Kidney epithelial cell (primary cell): ENCODE data around the gene DDX19B. TPM values are rescaled to one million over a fixed set of nuclear protein-coding genes. Genes with fewer than 3 reads are reported as not detected.
"Not testable (repeated sequence)": the region's sequence is repeated elsewhere in the genome, so short reads cannot be mapped to it uniquely, and the experiment has no call there.

ENCODE experiments used
- DNase-seq: peaks from one replicate; pipeline ENCODE4 v3.0.0-alpha.2; 2010; ENCODE audit warnings: low read depth
- H3K27me3 ChIP-seq: 2 replicates; pipeline ENCODE4 v1.6.0; 2011; ENCODE audit warnings: low read length; ENCODE audit not compliant: control insufficient read depth, insufficient read depth
- H3K36me3 ChIP-seq: 2 replicates; pipeline ENCODE4 v1.5.1; 2011; ENCODE audit warnings: low read length; ENCODE audit not compliant: control insufficient read depth, insufficient read depth
- H3K4me3 ChIP-seq: 2 replicates; pipeline ENCODE4 v1.5.1; 2011; ENCODE audit warnings: low read depth, mild to moderate bottlenecking, control low read depth, low read length
- total RNA-seq: library from RNA; depleted of rRNA; stranded (reverse); fragments of >200 nt; gene quantifications from 2 replicates; pipeline ENCODE4 v1.2.3, GENCODE V29; 2015
- TF ChIP-seq, protein P1 (sequence below): IDR thresholded peaks from 2 replicates; pipeline ENCODE4 v1.5.1; 2011; ENCODE audit warnings: mild to moderate bottlenecking, moderate library complexity, low read length, control low read depth, inconsistent platforms; ENCODE audit not compliant: insufficient read depth, poor library complexity, severe bottlenecking

Gene DDX19B
- total RNA-seq, 1 donor from 2014 or later, result 49.0 TPM

DNA sequence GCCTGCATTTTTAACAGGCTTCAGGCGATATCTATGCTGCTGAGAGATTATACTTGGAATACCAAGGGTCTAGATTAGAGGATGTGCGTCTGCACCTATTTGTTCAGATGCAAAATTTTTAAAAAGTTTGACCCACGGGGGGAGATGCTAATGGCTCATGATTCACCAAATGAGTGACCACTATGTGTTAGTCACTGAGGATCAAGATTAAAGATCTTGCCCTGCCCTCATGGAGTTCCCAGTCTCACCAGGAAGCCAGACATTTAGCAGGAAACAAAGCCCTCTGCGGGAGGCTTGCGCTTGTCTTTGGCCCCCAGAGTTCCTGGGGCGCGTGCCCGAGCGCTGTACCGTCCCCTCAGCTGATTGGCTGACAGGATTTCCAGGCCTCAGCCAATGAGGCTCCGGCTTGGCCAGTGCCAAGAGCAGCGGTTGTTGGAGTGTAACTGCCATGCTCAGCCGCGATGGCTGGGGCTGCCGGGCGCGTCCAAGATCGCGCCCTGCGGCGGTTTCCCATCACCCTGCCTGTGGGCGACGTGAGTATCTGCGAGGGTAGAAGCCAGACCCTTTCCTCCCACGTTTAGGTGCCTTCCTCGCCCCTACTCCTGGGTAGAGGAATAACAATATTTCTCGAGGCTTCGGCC, 4.5 kb upstream of the DDX19B start:
- DNase-seq, result no peak
- TF ChIP-seq, protein P1, sequence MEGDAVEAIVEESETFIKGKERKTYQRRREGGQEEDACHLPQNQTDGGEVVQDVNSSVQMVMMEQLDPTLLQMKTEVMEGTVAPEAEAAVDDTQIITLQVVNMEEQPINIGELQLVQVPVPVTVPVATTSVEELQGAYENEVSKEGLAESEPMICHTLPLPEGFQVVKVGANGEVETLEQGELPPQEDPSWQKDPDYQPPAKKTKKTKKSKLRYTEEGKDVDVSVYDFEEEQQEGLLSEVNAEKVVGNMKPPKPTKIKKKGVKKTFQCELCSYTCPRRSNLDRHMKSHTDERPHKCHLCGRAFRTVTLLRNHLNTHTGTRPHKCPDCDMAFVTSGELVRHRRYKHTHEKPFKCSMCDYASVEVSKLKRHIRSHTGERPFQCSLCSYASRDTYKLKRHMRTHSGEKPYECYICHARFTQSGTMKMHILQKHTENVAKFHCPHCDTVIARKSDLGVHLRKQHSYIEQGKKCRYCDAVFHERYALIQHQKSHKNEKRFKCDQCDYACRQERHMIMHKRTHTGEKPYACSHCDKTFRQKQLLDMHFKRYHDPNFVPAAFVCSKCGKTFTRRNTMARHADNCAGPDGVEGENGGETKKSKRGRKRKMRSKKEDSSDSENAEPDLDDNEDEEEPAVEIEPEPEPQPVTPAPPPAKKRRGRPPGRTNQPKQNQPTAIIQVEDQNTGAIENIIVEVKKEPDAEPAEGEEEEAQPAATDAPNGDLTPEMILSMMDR, result no peak
- Histone ChIP-seq H3K36me3 (no peaks in the 10 kb centered on the region), H3K4me3 (no peak overlapping the region), H3K27me3 (no peaks in the 10 kb centered on the region)

- H3K4me3 ChIP-seq, result no peak overlapping the region
Observed at GRCh38 chr16:70295634-70296033, 3.4 kb upstream of the DDX19B start.

DNA sequence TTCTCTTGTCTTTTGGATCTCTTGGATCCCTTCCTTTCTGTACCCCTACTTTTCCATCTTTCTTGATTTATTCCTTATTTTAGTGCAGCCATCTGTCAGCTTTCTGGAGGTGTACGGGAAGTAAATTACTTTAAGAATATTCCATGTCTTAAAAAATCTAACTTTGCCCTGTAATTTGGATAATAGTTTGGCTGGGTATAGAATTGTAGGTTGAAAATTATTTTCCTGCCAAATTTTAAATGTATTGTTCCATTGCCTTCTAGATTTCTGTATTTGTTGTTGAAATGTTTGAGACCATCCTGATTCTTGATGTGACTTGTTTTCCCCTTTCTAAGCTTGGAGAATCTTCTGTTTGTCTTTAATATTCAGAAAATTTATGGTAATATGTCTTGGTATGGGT, 2.1 kb downstream of the DDX19B start:
- TF ChIP-seq, protein P1, result no peak
- H3K4me3 ChIP-seq, result no peak overlapping the region
- no peak for DNase-seq
- H3K36me3 ChIP-seq, result no peaks in the 10 kb centered on the region
- no peaks in the 10 kb centered on the region for H3K27me3 ChIP-seq

More at GRCh38 chr16:70295634-70296033, 3.4 kb upstream of the DDX19B start:
- TF ChIP-seq, protein P1, result no peak
- H3K27me3 ChIP-seq, result no peaks in the 10 kb centered on the region
- DNase-seq, result no peak
- no peaks in the 10 kb centered on the region for H3K36me3 ChIP-seq

- H3K36me3 ChIP-seq, result no peaks in the 10 kb centered on the region
- H3K27me3 ChIP-seq, result no peaks in the 10 kb centered on the region
- DNase-seq, result no peak
- H3K4me3 ChIP-seq, result no peak overlapping the region
- TF ChIP-seq, protein P1, result no peak
Observed at GRCh38 chr16:70302745-70303144, 3.8 kb downstream of the DDX19B start.

- H3K4me3 ChIP-seq, result no peak overlapping the region
- TF ChIP-seq, protein P1, result no peak
- DNase-seq, result no peak
- no peaks in the 10 kb centered on the region for H3K27me3 ChIP-seq
- no peaks in the 10 kb centered on the region for H3K36me3 ChIP-seq
Observed at GRCh38 chr16:70304892-70305448, 6.0 kb downstream of the DDX19B start.

DNA sequence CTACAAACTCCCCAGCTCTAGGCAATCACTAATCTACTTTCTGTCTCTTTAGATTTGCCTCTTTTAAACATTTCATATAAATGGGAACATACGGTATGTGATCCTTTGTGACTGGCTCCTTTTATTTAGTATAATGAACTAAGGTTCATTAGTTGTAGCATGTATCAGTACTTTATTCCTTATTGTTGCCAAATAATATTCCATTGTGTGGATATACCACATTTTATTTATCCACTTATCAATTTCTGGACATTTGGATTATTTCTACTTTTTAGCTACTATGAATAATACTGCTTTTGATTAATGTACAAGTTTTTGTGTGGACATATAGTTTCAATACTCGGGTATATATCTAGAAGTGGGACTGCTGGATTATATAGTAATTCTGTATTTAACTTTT, 7.9 kb downstream of the DDX19B start:
- H3K4me3 ChIP-seq, result no peak overlapping the region
- TF ChIP-seq, protein P1, result no peak
- no peak for DNase-seq
- H3K36me3 ChIP-seq, result no peaks in the 10 kb centered on the region
- no peaks in the 10 kb centered on the region for H3K27me3 ChIP-seq

DNA sequence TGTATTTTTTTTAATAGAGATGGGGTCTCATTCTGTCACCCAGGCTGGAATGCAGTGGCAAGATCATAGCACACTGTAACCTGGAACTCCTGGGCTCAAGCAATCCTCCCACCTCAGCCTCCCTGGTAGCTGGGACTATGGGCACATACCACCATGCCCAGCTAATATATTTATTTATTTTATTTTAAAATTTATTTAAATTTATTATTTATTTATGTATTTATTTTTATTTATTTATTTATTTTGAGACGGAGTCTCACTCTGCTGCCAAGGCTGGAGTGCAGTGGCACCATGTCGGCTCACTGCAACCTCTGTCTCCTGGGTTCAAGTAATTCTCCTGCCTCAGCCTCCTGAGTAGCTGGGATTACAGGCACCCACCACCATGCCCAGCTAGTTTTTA, 8.7 kb downstream of the DDX19B start:
- H3K27me3 ChIP-seq, H3K36me3 ChIP-seq, DNase-seq, H3K4me3 ChIP-seq: not testable (repeated sequence)
